Pancreas (tissue), 10 donors: Measurements from ENCODE around the gene KCNK3. TPM values are rescaled to one million over a fixed set of nuclear protein-coding genes. Genes with fewer than 3 reads are reported as not detected.

ENCODE experiments used
- ATAC-seq, 4 donors: fragments of 200-7000 bp; cut with Tn5 transposase; one replicate each; pipeline versions ENCODE4 v1.8.0 to v1.9.1; 2020; ENCODE audit warnings: mild to moderate bottlenecking in 4 of 4, moderate library complexity in 4 of 4
- DNase-seq, 6 donors: peaks; one replicate each; pipeline ENCODE4 v3.0.0-alpha.2; 2020
- FAIRE-seq: peaks from 2 replicates; lab custom pipeline; 2012; peaks lifted over from hg19 to GRCh38; lab: Jason Lieb, UNC
- H3K27ac ChIP-seq, 4 donors: fragments of 200-600 bp; sonication (generic); 1 replicate in 3 of 4; 2 replicates in 1 of 4; pipeline versions ENCODE4 v1.5.0 to v1.8.0; 2020
- H3K27me3 ChIP-seq, 4 donors: fragments of 200-600 bp; one replicate each; pipeline ENCODE4 v1.8.0; 2021
- H3K36me3 ChIP-seq, 3 donors: fragments of 200-600 bp; sonication (generic) in 1 of 3; one replicate each; pipeline versions ENCODE4 v1.5.0 to v1.8.0; 2020 to 2021
- H3K4me1 ChIP-seq, 3 donors: fragments of 200-600 bp; one replicate each; pipeline ENCODE4 v1.8.0; 2021
- H3K4me3 ChIP-seq, 4 donors: fragments of 200-600 bp; sonication (generic) in 2 of 4; one replicate each; pipeline versions ENCODE4 v1.5.0 to v1.8.0; 2020 to 2021
- H3K9me3 ChIP-seq, 4 donors: fragments of 200-600 bp; one replicate each; pipeline ENCODE4 v1.8.0; 2021
- CTCF ChIP-seq, 4 donors: fragments of 200-600 bp; sonication (generic) in 3 of 4; IDR thresholded peaks; one replicate each; pipeline versions ENCODE4 v1.5.0 to v1.8.0; 2021; ENCODE audit warnings: antibody characterized with exemption in 4 of 4
- WGBS, 2 donors: extraction: QIAGEN DNeasy Blood & Tissue Kit; methylation state at CpG; one replicate each; pipeline ENCODE4 v1.1.7; 2013; 5-methylcytosine and 5-hydroxymethylcytosine counted together
- intact Hi-C, 3 donors: fragments of 100-400 bp; cut with DNase I; formaldehyde crosslinking; loops; one replicate each; pipeline versions ENCODE4 v1.11.1 to v1.14.2; 2022
- polyA plus RNA-seq, 2 donors: library from polyadenylated mRNA; stranded (reverse); fragments of 200-250 nt; gene quantifications; one replicate each; pipeline ENCODE4 v1.2.3, GENCODE V29; 2013
- total RNA-seq, 6 donors: library from RNA; stranded (reverse); fragmentation: NEBNext Ultra II Directional in 4 of 6; extraction: Animal tissue kit (Norgen Biotek cat#: 25700) in 4 of 6; gene quantifications; one replicate each; pipeline versions ENCODE4 v1.2.1 to v1.2.4, GENCODE V29; 2021 to 2023
- donor health status: healthy with polysubstance abuse.
- donor health status: DM: no; HTN: no; CAD: no; lungs with moderate emphysema.
- donor health status: DM: no; HTN: no; CAD: no.
- donor health status: control.
- donor health status: control.
- donor health status: Bipolar disorder and iron deficiency.
- donor health status: DM: yes; HTN: yes; CAD: no.
- donor health status: DM: no; HTN: no; CAD: no.
- donor health status: DM: no; HTN: no; CAD: no.
- donor health status: DM: yes; HTN: yes; CAD: no.

Gene KCNK3
- total and polyA plus RNA-seq, 8 donors: 7.5 to 46.4 (median 30.2) TPM

DNA sequence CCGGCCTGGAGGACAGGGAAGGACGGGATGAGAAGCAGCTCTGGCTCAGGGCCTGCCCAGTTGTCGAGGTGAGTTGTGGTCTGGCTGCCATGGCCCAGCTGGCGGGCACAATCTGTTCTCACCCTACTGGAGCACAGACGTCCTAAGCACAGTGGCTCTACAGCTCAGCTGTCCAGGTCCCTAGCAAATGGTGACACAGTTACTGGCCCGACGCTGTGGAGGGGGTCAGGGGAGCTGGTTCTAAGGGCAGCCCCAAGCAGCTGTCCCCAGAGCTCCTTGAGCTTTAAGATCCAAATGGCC lies 32.9 kb downstream of the KCNK3 start:
- Histone ChIP-seq H3K36me3 (peaks cover 0 to 7% (median 0%) of the 10 kb centered on the region in 3 donors), H3K27me3 (no peaks in the 10 kb centered on the region), H3K27ac (peak overlapping the region; percentile 53 to 95 (median 84)), H3K9me3 (no peaks in the 10 kb centered on the region), H3K4me3 (no peak overlapping the region), H3K4me1 (peaks cover 46 to 52% (median 50%) of the 10 kb centered on the region in 3 donors)
- FAIRE-seq: no peak
- peak in 3 of 6 donors; percentile 60 to 74 (median 67) for DNase-seq
- ATAC-seq: peak in 2 of 4 donors; percentile 12 to 14
- no peak for TF ChIP-seq CTCF (IDR thresholded peaks at IDR 0.05)
- intact Hi-C loops: no loop called here
- 24 to 36% methylated on average over 7 of the region's 7 CpGs for WGBS, 2 donors

GRCh38 chr2:26726228-26726627 lies 33.7 kb downstream of the KCNK3 start:
- Histone ChIP-seq H3K4me3 (no peak overlapping the region), H3K27ac (no peak overlapping the region), H3K4me1 (peaks cover 39 to 45% (median 43%) of the 10 kb centered on the region in 3 donors), H3K9me3 (no peaks in the 10 kb centered on the region), H3K27me3 (no peaks in the 10 kb centered on the region), H3K36me3 (peaks cover 0 to 7% (median 0%) of the 10 kb centered on the region in 3 donors)
- DNase-seq: no peak
- no peak for TF ChIP-seq CTCF (IDR thresholded peaks at IDR 0.05)
- no peak for ATAC-seq
- intact Hi-C loops: no loop called here
- FAIRE-seq: no peak
- 36 to 48% methylated on average over 1 of the region's 1 CpG for WGBS, 2 donors

DNA sequence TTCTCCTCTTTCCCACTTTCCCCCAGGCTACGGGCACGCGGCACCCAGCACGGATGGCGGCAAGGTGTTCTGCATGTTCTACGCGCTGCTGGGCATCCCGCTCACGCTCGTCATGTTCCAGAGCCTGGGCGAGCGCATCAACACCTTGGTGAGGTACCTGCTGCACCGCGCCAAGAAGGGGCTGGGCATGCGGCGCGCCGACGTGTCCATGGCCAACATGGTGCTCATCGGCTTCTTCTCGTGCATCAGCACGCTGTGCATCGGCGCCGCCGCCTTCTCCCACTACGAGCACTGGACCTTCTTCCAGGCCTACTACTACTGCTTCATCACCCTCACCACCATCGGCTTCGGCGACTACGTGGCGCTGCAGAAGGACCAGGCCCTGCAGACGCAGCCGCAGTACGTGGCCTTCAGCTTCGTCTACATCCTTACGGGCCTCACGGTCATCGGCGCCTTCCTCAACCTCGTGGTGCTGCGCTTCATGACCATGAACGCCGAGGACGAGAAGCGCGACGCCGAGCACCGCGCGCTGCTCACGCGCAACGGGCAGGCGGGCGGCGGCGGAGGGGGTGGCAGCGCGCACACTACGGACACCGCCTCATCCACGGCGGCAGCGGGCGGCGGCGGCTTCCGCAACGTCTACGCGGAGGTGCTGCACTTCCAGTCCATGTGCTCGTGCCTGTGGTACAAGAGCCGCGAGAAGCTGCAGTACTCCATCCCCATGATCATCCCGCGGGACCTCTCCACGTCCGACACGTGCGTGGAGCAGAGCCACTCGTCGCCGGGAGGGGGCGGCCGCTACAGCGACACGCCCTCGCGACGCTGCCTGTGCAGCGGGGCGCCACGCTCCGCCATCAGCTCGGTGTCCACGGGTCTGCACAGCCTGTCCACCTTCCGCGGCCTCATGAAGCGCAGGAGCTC lies 35.4 kb downstream of the KCNK3 start:
- Histone ChIP-seq H3K27me3 (no peaks in the 10 kb centered on the region), H3K9me3 (no peaks in the 10 kb centered on the region), H3K4me1 (peaks cover 26 to 28% (median 28%) of the 10 kb centered on the region in 3 donors), H3K4me3 (no peak overlapping the region), H3K36me3 (peaks cover 0 to 7% (median 0%) of the 10 kb centered on the region in 3 donors), H3K27ac (no peak overlapping the region)
- DNase-seq: no peak
- WGBS, 2 donors: 77 to 84% methylated on average over 100 to 101 of the region's 101 CpGs
- intact Hi-C loops: no loop called here
- ATAC-seq: no peak
- no peak for FAIRE-seq
- no peak for TF ChIP-seq CTCF (IDR thresholded peaks at IDR 0.05)

DNA sequence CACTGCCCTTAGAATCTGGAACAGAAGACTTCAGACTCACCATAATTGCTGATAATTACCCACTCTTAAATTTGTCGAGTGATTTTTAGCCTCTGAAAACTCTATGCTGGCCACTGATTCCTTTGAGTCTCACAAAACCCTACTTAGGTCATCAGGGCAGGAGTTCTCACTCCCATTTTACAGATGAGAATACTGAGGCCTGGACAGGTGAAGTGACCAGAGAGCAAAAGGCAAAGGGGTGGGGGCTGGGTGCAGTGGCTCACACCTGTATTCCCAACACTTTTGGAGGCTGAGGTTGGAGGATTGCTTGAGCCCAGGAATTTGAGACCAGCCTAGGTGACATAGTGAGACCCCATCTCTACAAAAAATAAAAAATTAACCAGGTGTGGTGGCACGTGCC lies 36.8 kb downstream of the KCNK3 start:
- Histone ChIP-seq H3K4me1 (peaks cover 12 to 14% (median 14%) of the 10 kb centered on the region in 3 donors), H3K9me3 (no peaks in the 10 kb centered on the region), H3K27ac (no peak overlapping the region), H3K4me3 (no peak overlapping the region), H3K27me3 (no peaks in the 10 kb centered on the region), H3K36me3 (peaks cover 0 to 7% (median 0%) of the 10 kb centered on the region in 3 donors)
- DNase-seq (no peak), FAIRE-seq (no peak), ATAC-seq (no peak)
- intact Hi-C loops: no loop called here
- no peak for TF ChIP-seq CTCF (IDR thresholded peaks at IDR 0.05)
- WGBS, 2 donors: 92 to 98% methylated on average over 2 of the region's 2 CpGs
